ENCODE data around the gene CELF1.

DNA sequence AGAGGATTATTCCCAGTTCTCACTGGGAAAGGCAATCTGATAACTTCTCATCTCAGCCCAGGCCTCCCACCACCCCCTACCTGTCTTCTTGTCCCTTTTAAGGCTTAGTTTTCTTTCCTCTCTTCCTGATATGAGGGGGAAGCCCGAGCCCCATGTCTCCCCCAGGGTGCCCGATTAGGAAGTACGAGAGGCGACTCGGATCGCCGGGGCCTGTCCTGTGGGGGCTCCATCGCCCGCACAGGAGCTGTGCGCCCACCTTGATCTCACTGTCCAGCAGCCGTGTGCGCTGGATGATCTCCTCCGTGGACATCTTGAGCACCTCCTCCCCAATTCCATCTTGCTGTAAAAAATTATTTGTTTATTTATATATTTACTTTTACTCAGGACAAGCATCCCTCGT, 127.3 kb downstream of the CELF1 start:
- TF ChIP-seq, protein P1, sequence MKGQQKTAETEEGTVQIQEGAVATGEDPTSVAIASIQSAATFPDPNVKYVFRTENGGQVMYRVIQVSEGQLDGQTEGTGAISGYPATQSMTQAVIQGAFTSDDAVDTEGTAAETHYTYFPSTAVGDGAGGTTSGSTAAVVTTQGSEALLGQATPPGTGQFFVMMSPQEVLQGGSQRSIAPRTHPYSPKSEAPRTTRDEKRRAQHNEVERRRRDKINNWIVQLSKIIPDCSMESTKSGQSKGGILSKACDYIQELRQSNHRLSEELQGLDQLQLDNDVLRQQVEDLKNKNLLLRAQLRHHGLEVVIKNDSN (IDR thresholded peaks at IDR 0.05) = no peak
- no peak for TF ChIP-seq NFIC (IDR thresholded peaks at IDR 0.05)
- no peak for TF ChIP-seq FOXM1 (IDR thresholded peaks at IDR 0.05; ENCODE audit: borderline replicate concordance, low read depth)
- no peak for TF ChIP-seq CREB1 (IDR thresholded peaks at IDR 0.05; ENCODE audit: low read depth)
- TF ChIP-seq RAD21 (IDR thresholded peaks at IDR 0.05; ENCODE audit: low read depth) = no peak
- TF ChIP-seq, protein P2, sequence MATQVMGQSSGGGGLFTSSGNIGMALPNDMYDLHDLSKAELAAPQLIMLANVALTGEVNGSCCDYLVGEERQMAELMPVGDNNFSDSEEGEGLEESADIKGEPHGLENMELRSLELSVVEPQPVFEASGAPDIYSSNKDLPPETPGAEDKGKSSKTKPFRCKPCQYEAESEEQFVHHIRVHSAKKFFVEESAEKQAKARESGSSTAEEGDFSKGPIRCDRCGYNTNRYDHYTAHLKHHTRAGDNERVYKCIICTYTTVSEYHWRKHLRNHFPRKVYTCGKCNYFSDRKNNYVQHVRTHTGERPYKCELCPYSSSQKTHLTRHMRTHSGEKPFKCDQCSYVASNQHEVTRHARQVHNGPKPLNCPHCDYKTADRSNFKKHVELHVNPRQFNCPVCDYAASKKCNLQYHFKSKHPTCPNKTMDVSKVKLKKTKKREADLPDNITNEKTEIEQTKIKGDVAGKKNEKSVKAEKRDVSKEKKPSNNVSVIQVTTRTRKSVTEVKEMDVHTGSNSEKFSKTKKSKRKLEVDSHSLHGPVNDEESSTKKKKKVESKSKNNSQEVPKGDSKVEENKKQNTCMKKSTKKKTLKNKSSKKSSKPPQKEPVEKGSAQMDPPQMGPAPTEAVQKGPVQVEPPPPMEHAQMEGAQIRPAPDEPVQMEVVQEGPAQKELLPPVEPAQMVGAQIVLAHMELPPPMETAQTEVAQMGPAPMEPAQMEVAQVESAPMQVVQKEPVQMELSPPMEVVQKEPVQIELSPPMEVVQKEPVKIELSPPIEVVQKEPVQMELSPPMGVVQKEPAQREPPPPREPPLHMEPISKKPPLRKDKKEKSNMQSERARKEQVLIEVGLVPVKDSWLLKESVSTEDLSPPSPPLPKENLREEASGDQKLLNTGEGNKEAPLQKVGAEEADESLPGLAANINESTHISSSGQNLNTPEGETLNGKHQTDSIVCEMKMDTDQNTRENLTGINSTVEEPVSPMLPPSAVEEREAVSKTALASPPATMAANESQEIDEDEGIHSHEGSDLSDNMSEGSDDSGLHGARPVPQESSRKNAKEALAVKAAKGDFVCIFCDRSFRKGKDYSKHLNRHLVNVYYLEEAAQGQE (IDR thresholded peaks at IDR 0.05; ENCODE audit: low read depth) = no peak
- no peak for TF ChIP-seq YY1 (IDR thresholded peaks at IDR 0.05; ENCODE audit: low read depth)
- no peak for TF ChIP-seq EP300 (IDR thresholded peaks at IDR 0.05; ENCODE audit: borderline replicate concordance)
- no peak for TF ChIP-seq ZBTB7A (IDR thresholded peaks at IDR 0.05; ENCODE audit: low read depth)

Data from Ishikawa (cell line).